SK-N-SH (cell line): ENCODE measurements around the gene PRF1. TPM values are rescaled to one million over a fixed set of nuclear protein-coding genes. Genes with fewer than 3 reads are reported as not detected.

Experiments used
- CTCF ChIA-PET: fragments of 300-600, 350-600 bp; formaldehyde crosslinking; extraction: SDS; loops from one replicate; lab custom pipeline; 2021; lab: Yijun Ruan, JAX
- POLR2A ChIA-PET: fragments of 350-600 bp; sonication (Branson Sonifier 250); formaldehyde crosslinking; extraction: SDS; loops from one replicate; lab custom pipeline; 2020; ENCODE audit warnings: antibody characterized with exemption, inconsistent platforms; lab: Yijun Ruan, JAX
- DNase-seq: peaks from one replicate; pipeline ENCODE4 v3.0.0; 2012
- H2AFZ ChIP-seq: fragments of 200-600 bp; sonication (generic); 2 replicates; pipeline ENCODE4 v1.8.1; 2016; ENCODE audit warnings: antibody characterized with exemption, mild to moderate bottlenecking, low read depth
- H3F3A ChIP-seq: fragments of 200-600 bp; sonication (generic); replicated peaks from 2 replicates; pipeline ENCODE3; 2016; ENCODE audit warnings: antibody characterized with exemption, mild to moderate bottlenecking; ENCODE audit not compliant: insufficient read depth
- H3K27ac ChIP-seq, 2 experiments: fragments of 200-500 bp in 1 of 2; fragments of 200-600 bp in 1 of 2; sonication (Bioruptor generic) in 1 of 2; sonication (generic), shearing (Covaris generic) in 1 of 2; 2 replicates each; pipeline versions ENCODE4 v1.5.1 to v1.6.1; 2014 to 2016; ENCODE audit warnings: low read depth in 2 of 2, inconsistent platforms in 1 of 2, low read length in 1 of 2, mild to moderate bottlenecking in 1 of 2, mixed read lengths in 1 of 2
- H3K27me3 ChIP-seq: fragments of 200-600 bp; sonication (generic), shearing (Covaris generic); 2 replicates; pipeline ENCODE4 v1.6.1; 2016; ENCODE audit warnings: mixed run types; ENCODE audit not compliant: insufficient read depth
- H3K36me3 ChIP-seq, 2 experiments: fragments of 200-500 bp in 1 of 2; fragments of 200-600 bp in 1 of 2; sonication (Bioruptor generic) in 1 of 2; sonication (generic) in 1 of 2; replicated peaks in 1 of 2; 2 replicates each; pipeline versions ENCODE3 to v1.5.1; 2014 to 2016; ENCODE audit warnings: low read length in 1 of 2, mild to moderate bottlenecking in 1 of 2; ENCODE audit not compliant: insufficient read depth in 2 of 2, control insufficient read depth in 1 of 2
- H3K4me1 ChIP-seq, 2 experiments: fragments of 200-500 bp in 1 of 2; fragments of 200-600 bp in 1 of 2; sonication (Bioruptor generic) in 1 of 2; sonication (generic), shearing (Covaris generic) in 1 of 2; 2 replicates each; pipeline versions ENCODE4 v1.5.1 to v1.6.1; 2014 to 2016; ENCODE audit warnings: low read depth in 1 of 2, low read length in 1 of 2, mixed run types in 1 of 2; ENCODE audit not compliant: insufficient read depth in 2 of 2, control insufficient read depth in 1 of 2
- H3K4me2 ChIP-seq: fragments of 200-600 bp; sonication (generic), shearing (Covaris generic); 2 replicates; pipeline ENCODE4 v1.6.1; 2017; ENCODE audit warnings: mixed run types
- H3K4me3 ChIP-seq, 2 experiments: fragments of 200-500 bp in 1 of 2; fragments of 200-600 bp in 1 of 2; sonication (Bioruptor generic) in 1 of 2; sonication (generic), shearing (Covaris generic) in 1 of 2; 2 replicates each; pipeline versions ENCODE4 v1.5.1 to v1.8.1; 2014 to 2016; ENCODE audit warnings: low read depth in 2 of 2, inconsistent platforms in 1 of 2, low read length in 1 of 2, mild to moderate bottlenecking in 1 of 2, mixed read lengths in 1 of 2, moderate library complexity in 1 of 2
- H3K79me2 ChIP-seq: fragments of 200-600 bp; sonication (generic); 2 replicates; pipeline ENCODE4 v1.8.1; 2017; ENCODE audit warnings: mild to moderate bottlenecking; ENCODE audit not compliant: insufficient read depth
- H3K9ac ChIP-seq: fragments of 200-600 bp; sonication (generic); 2 replicates; pipeline ENCODE4 v1.6.1; 2017; ENCODE audit warnings: mixed run types
- H3K9me2 ChIP-seq: fragments of 200-600 bp; sonication (generic); 2 replicates; pipeline ENCODE4 v1.6.1; 2017; ENCODE audit warnings: mixed run types
- H3K9me3 ChIP-seq: fragments of 200-600 bp; sonication (generic); 2 replicates; pipeline ENCODE4 v1.6.1; 2017; ENCODE audit warnings: mixed run types, mild to moderate bottlenecking, moderate library complexity
- H4K20me1 ChIP-seq: fragments of 200-600 bp; sonication (generic); 2 replicates; pipeline ENCODE4 v1.6.1; 2017; ENCODE audit warnings: mild to moderate bottlenecking, mixed run types; ENCODE audit not compliant: insufficient read depth
- FOSL2 ChIP-seq: IDR thresholded peaks from 2 replicates; pipeline ENCODE4 v1.4.0; 2012; ENCODE audit warnings: low read depth, mild to moderate bottlenecking, moderate library complexity, borderline replicate concordance
- JUND ChIP-seq: IDR thresholded peaks from 2 replicates; pipeline ENCODE4 v1.4.0; 2012
- NRF1 ChIP-seq: IDR thresholded peaks from 2 replicates; pipeline ENCODE4 v1.6.1; 2012; ENCODE audit warnings: low read depth, mild to moderate bottlenecking, low read length
- REST ChIP-seq: IDR thresholded peaks from 2 replicates; pipeline ENCODE4 v1.6.1; 2012; ENCODE audit warnings: mild to moderate bottlenecking, low read depth, low read length, moderate library complexity
- RXRA ChIP-seq: IDR thresholded peaks from 2 replicates; pipeline ENCODE4 v1.4.0; 2012; ENCODE audit warnings: low read depth, mild to moderate bottlenecking, borderline replicate concordance
- whole genome bisulfite sequencing: methylation state at CpG from one replicate; pipeline ENCODE4 v1.1.6; 2017; ENCODE audit warnings: low lambda C conversion rate; 5-methylcytosine and 5-hydroxymethylcytosine counted together
- polyA plus RNA-seq, 3 experiments: library from polyadenylated mRNA; depleted of rRNA; stranded (reverse); fragments of >200 nt; gene quantifications; 2 replicates each; pipeline ENCODE4 v1.2.3, GENCODE V29; 2012
- TF ChIP-seq, protein P1 (sequence below): fragments of 150-350 bp; IDR thresholded peaks from 2 replicates; pipeline ENCODE4 v1.6.1; 2017; ENCODE audit warnings: antibody characterized with exemption, low read length, low read depth, borderline replicate concordance
- TF ChIP-seq, protein P2 (sequence below): IDR thresholded peaks from 2 replicates; pipeline ENCODE4 v1.4.0; 2012; ENCODE audit warnings: low read depth, borderline replicate concordance
- TF ChIP-seq, protein P3 (sequence below): fragments of 200-600 bp; sonication (generic); IDR thresholded peaks from 2 replicates; pipeline ENCODE4 v1.6.1; 2017; ENCODE audit warnings: antibody characterized with exemption, mild to moderate bottlenecking, moderate library complexity

PRF1 gene
- polyA plus RNA-seq, 1 of the 3 experiments (the other 2 are of a cell fraction): not detected

GRCh38 chr10:70559861-70560260 is 42.7 kb downstream of the PRF1 start:
- DNase-seq: no peak
- Histone ChIP-seq H3F3A (no peaks in the 10 kb centered on the region), H3K36me3 (no peaks in the 10 kb centered on the region), H2AFZ (no peak overlapping the region), H4K20me1 (no peaks in the 10 kb centered on the region), H3K27me3 (no peaks in the 10 kb centered on the region), H3K4me2 (no peak overlapping the region), H3K9me2 (no peaks in the 10 kb centered on the region), H3K79me2 (no peaks in the 10 kb centered on the region), H3K27ac (peak overlapping the region in 1 of 2 experiments; percentile 5; a peak in 1 of 4 replicates), H3K9me3 (no peaks in the 10 kb centered on the region)
- ChIA-PET POLR2A (no interaction called here), CTCF (interaction anchor here (0.7 to 5.9 kb wide), 7 partner anchors 10 to 256 kb away, joined by 3 to 42 read pairs (median 4); partner anchors contain the start of genes ADAMTS14 and SGPL1)
- WGBS: 64% methylated on average over 3 of the region's 5 CpGs
- TF ChIP-seq FOSL2 (no peak), REST (no peak), NRF1 (no peak), JUND (no peak), RXRA (no peak)
- TF ChIP-seq, protein P1, sequence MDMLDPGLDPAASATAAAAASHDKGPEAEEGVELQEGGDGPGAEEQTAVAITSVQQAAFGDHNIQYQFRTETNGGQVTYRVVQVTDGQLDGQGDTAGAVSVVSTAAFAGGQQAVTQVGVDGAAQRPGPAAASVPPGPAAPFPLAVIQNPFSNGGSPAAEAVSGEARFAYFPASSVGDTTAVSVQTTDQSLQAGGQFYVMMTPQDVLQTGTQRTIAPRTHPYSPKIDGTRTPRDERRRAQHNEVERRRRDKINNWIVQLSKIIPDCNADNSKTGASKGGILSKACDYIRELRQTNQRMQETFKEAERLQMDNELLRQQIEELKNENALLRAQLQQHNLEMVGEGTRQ: no peak
- TF ChIP-seq, protein P2, sequence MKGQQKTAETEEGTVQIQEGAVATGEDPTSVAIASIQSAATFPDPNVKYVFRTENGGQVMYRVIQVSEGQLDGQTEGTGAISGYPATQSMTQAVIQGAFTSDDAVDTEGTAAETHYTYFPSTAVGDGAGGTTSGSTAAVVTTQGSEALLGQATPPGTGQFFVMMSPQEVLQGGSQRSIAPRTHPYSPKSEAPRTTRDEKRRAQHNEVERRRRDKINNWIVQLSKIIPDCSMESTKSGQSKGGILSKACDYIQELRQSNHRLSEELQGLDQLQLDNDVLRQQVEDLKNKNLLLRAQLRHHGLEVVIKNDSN: no peak
- TF ChIP-seq, protein P3, sequence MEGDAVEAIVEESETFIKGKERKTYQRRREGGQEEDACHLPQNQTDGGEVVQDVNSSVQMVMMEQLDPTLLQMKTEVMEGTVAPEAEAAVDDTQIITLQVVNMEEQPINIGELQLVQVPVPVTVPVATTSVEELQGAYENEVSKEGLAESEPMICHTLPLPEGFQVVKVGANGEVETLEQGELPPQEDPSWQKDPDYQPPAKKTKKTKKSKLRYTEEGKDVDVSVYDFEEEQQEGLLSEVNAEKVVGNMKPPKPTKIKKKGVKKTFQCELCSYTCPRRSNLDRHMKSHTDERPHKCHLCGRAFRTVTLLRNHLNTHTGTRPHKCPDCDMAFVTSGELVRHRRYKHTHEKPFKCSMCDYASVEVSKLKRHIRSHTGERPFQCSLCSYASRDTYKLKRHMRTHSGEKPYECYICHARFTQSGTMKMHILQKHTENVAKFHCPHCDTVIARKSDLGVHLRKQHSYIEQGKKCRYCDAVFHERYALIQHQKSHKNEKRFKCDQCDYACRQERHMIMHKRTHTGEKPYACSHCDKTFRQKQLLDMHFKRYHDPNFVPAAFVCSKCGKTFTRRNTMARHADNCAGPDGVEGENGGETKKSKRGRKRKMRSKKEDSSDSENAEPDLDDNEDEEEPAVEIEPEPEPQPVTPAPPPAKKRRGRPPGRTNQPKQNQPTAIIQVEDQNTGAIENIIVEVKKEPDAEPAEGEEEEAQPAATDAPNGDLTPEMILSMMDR: no peak
- TF ChIP-seq, all 33 proteins: peak for 0
- Histone ChIP-seq H3K4me1 (peaks cover 0 to 55% of the 10 kb centered on the region in 2 experiments; a peak in 1 of 4 replicates), H3K4me3 (no peak overlapping the region), H3K9ac (no peak overlapping the region)
